Dermis blood vessel endothelial cell (primary cell): ENCODE measurements around the gene SLC9C2. TPM values are rescaled to one million over a fixed set of nuclear protein-coding genes. Genes with fewer than 3 reads are reported as not detected.
A peak's percentile ranks its signal among the peaks of the same experiment; 100 is the strongest.
"Not testable (repeated sequence)": the region's sequence is repeated elsewhere in the genome, so short reads cannot be mapped to it uniquely, and the experiment has no call there.

ENCODE experiments used
- DNase-seq: peaks from one replicate; pipeline ENCODE4 v3.0.0; 2010
- total RNA-seq: library from RNA; depleted of rRNA; stranded (reverse); fragments of >200 nt; gene quantifications from 2 replicates; pipeline ENCODE4 v1.2.3, GENCODE V29; 2014

SLC9C2 gene
- total RNA-seq, 1 donor from 2014 or later, result not detected

DNA sequence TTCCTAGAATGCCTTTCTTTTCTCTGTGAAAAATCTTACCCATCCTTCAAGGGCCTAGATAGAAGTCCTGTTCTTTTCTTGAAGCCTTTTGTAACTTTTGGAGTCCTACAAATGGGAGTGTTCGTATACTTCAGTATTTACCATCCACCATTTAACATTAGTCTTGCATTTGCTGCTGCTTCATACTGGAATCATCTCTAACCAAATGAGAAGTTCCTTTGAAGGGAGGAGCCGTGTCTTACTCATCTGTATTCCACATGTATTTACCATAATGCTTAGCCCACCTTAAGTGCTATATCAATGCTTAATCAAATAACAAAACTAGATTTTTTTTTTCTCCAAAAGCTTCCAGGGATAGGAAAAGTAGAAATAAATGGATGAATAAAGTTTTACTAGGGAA, 118.6 kb downstream of the SLC9C2 start:
- DNase-seq, result no peak

DNA sequence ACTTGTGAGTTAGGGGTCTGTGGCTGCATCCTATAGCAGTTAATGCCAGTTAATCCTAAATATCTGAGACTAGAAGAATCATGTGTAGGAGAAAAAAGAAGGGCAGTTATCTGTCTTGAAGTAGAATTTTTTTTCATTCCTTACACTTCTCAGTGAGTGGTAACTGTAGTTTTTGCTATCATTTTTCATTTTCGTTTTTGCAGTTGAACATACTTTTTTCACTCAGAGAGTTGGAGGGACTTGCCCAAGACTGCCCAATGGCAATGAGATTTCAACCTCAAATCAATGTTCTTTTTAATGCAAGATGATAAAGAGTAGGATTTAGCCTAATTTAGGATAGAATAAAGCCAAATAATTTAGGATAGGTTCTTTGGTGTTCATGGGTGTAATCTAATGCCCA, 120.2 kb downstream of the SLC9C2 start:
- no peak for DNase-seq

DNA sequence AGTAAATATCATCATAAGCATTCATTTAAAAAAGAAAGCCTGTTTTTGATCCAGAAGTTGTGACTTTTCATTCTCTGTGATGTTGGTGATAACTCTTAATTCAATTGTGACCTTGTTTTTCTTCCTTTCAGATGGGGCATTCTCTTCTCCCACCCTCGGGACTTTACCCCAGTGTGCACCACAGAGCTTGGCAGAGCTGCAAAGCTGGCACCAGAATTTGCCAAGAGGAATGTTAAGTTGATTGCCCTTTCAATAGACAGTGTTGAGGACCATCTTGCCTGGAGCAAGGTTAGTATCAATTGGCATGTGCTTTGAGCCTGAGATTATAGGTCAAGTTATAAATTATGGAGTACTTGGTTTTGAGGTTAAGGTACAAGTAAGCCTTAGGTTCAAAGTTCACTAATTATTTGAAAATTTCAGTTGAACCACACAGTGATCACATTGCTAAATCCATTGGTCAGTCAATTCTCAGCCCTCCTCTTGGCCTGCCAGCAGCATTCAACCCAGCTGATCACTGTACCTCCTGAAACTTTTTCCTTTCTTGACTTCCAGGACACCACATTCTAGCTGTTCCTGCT, 121.6 kb downstream of the SLC9C2 start:
- no peak for DNase-seq

DNA sequence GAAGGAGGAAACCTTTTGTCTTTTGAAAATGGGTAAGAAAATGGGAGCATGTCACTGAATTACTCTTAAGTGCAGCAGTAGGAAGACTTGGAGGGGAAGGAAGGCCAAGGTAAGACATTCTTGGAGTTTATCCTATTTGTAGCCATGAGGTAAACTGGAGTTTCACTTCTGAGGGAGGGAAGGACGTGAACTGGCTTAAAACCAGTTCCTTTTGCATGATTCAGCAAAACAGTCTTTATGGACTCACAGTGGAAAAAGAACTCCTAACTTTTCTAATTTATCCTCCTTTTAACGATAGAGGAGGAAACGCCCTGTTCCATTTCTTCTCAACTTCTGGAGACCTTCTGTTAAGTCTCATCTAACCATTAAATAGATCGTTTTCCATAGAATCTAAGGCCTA, 123.2 kb downstream of the SLC9C2 start:
- DNase-seq, result peak; percentile 5

DNA sequence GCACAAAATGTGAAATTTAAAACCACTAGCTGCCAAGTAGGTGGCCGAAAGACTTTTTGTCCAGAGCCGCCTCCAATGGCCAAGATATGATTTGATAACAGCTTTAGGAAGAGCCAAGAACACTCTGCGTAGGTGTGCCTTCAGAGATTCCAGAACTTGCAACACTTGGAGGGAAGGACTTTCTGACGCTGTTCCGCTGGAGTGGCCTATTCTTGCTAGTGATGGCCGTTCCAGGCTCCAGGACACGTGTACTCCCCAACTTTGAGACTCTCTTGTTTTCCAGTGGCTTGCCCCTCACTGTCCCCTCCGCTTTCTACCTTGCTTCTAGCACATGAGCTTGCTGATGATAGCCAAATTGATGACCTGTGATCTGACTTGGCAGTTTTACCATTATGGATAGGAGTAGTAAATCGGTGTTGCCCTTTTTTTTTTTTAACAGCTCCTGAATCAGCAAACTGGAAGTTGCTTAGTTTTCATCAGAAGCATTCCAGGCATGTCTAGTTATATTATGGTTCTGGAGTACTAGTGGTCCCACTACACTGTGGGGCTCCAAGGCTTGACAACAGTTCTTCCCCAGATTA, 124.7 kb downstream of the SLC9C2 start:
- DNase-seq, result peak; percentile 73

DNA sequence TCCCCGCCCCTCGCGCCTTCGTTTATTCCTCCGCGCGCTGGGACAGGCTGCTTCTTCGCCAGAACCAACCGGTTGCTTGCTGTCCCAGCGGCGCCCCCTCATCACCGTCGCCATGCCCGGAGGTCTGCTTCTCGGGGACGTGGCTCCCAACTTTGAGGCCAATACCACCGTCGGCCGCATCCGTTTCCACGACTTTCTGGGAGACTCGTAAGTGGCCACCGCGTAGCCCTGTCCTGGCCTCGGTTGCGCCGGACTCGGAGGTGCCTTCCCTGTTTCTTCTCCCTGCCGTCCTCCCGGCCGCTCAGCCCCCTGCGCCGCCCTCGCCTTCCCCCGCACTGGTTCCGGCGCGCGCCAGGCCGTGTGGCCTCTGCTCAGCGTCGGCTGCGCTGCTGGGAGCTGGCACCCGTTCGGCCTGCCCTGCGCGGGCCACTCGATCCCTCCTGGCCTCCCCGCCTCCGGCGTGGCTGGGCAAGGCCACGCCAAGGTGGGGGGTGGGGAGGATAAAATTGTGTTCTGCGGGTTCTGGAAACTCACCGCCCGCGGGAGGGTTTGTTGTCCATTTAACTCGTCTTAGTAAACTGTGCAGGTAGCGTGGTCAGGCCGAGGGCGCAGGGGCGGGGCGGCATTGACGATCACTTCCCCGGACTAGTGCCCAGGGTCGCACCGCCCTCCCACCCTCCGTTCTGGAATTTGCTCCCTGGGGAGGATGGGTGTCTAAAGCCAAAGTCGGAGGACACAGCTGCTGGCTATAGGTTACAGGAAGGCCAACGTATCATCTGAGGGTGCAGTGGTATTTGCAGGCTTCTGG, 125.4 kb downstream of the SLC9C2 start, which contains the start of gene PRDX6:
Gene PRDX6 (plus strand): TSS at position 50 of the 808 bp plus-strand sequence. CDS start 63 bp downstream, at position 113.
- DNase-seq, result peak; percentile 88

DNA sequence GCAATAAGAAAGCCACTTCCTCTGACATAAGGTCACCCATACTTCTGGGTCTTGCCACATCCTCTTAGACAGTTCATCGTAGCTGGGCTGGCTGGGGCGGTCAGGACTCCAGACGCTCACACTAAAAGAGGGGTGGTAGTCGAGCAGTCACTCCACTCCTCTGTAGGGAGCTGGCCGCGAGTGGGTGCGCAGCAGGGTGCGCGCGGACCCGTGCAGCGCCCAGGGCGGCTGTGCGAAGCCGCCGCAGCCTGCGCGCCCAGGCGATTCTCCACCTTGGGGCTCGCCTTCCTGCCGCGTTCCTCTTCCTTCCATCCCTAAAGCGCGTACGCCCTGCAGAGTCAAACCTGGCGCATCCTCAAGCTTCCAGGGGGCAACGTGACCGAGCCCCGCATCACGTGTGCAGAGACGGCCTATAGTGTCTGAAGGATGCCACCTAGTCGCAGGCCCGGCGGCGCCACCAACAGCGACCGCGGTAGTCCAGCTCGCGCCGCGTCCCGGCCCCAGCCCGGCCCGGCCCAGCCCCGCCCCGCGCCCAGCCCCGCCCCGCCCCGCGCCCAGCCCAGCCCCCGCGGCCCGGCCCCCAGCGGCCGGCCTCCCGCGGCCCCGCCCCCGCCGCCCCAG, 126.1 kb downstream of the SLC9C2 start:
- DNase-seq, result peak; percentile 86

DNA sequence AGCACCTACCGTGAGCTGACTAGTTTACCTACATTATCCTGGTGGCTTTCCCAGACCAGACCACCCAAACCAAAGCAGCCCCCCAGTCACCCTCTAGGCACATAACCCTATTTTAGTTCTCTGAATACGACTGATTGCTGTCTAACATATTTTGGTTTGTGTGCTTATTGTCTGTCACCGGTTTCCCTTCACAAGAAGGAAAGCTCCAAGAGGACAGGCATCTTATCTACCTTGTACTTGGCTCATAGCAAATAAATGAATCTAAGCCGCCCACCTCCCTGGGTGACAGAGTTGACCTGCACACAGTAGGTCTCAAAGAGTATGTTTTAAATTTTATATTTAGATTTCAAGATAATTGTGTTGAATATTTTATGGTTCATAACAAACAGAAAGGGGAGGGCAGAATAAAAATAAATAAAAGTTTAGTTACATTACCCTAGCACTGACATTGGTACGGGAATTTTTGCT, 126.6 kb downstream of the SLC9C2 start:
- DNase-seq, result peak; percentile 5

DNA sequence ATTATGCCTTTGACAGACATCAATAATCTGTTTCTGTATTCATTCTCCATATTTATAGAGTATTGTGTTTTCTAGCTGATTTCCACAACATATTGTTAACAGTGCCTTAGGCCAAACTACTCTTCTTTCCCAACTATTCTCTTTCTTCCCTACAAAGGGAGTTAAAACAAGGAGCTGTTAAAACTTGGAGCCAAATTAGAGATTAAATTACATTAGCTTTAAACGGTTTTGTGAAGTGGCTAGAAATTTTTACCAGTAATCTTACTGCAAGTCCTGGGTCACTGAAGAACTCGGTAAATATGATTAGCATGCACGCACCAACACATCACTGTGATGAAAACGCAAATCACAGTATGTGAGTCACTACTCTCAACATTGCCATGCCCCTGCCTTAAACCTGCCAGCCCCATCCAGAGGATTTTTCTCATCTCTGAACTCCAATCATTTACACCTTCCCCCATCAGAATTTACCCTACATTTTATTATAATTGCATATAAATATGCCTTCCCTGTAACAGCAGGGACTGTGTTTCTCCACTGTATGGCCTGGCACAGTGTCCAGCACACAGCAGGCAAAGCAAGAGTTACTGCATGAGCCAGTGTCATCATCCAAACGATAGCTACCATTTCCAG, 127.2 kb downstream of the SLC9C2 start:
- DNase-seq, result peak; percentile 36

DNA sequence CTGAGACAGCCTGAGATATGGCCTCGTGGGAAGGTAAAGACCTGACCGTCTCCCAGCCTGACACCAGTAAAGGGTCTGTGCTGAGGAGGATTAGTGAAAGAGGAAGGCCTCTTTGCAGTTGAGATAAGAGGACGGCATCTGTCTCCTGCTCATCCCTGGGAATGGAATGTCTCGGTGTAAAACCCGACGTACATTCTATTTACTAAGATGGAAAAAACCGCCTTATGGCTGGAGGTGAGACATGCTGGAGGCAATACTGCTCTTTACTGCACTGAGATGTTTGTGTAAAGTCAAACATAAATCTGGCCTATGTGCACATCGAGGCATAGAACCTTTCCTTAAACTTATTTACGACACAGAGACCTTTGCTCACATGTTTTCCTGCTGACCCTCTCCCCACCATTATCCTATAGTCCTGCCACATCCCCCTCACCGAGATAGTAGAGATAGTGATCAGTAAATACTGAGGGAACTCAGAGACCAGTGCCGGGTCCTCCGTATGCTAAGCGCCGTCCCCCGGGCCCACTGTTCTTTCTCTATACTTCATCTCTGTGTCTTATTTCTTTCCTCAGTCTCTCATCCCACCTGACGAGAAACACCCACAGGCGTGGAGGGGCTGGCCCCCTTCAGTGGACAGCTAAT, 128.0 kb downstream of the SLC9C2 start:
- DNase-seq, result not testable (repeated sequence)

DNA sequence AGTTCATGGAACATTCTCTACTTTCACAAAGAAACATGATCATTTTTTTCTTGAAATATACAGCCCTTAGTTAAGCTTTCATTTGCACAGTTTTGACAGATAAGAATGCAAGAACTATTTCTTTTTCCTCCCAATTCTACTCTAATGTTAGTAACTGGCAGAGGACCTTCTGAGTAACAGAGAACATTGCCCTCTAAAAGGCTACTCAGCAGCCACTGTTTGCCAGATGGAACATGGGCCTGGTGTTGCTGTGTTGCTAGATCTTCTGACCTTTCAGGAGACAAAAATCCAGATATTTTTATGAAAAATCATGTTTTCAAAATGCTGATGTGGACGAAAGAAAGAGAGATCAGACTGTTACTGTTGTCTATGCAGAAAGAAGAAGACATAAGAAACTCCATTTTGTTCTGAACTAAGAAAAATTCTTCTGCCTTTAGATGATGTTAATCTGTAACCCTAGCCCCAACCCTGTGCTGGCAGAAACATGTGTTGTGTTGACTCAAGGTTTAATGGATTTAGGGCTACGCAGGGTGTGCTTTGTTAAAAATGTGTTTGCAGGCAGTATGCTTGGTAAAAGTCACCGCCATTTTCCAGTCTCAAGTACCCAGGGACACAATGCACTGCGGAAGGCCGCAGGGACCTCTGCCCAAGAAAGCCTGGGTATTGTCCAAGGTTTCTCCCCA, 128.6 kb downstream of the SLC9C2 start:
- DNase-seq, result no peak

DNA sequence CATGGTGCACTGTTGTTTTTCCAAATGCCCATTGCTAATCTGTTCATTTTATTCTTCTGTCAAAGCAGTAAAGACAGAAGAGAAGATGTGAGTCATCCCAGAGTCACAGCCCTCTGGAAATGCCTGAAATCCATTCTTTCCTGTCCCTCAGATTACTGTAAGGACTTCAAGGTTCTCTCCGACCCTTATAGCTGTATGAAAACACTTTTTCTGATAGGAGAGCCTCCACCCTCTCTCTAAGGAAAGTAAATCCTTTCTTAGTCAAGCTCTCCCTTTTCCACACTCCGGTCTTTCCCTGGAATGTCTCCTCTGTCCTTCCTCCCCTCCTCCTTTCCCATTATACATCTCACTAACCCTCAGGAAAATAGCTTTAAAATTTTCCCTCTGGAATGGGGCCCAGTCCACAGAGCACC, 129.3 kb downstream of the SLC9C2 start:
- peak; percentile 77 for DNase-seq

DNA sequence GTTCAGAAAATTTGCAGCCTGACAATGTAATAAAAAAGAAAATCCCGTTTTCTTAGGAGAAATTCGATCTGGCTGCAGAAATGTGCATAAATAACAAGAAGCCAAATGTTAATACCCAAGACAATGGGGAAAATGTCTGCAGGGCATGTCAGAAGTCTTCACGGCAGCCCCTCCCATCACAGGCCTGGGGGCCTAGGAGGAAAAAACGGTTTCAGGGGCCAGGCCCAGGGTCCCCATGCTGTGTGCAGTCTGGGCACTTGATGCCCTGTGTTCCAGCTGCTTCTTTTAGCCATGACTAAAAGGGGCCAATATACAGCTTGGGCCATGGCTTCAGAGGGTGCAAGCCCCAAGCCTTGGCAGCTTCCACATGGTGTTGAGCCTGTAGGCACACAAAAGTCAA, 132.3 kb downstream of the SLC9C2 start:
- no peak for DNase-seq

DNA sequence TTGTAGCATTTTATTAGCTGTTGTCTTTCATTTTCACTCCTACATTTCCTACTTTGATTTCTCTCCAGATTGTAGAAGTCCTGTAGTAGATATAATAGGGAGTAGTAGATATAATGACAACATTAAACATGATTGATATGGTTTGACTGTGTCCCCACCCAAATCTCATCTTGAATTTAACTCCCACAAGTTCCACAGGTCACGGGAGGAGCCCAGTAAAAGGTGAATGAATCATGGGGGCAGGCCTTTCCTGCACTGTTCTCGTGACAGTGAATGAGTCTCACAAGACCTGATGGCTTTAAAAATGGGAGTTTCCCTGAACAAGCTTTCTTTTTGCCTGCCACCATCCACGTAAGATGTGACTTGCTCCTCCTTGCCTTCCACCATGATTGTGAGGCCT, 133.2 kb downstream of the SLC9C2 start:
- DNase-seq, result no peak

DNA sequence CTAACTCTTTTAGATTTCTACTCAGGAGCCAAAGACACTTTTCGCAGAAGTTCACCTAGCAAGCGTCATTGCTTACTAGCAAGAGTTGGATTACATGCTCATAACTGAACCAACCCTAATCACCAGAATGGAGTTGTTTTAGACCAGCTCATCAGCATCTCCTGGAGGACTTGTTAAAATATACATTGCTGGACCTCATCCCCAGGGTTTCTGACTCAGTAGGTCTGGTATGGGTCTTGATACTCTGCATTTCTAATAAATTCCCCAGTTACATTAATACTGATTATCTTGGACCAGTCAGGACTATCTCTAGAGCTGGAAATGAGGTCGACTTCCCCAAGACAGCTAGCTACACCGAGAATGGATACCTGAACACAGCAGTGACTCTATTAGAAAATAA, 135.4 kb downstream of the SLC9C2 start:
- DNase-seq, result no peak

DNA sequence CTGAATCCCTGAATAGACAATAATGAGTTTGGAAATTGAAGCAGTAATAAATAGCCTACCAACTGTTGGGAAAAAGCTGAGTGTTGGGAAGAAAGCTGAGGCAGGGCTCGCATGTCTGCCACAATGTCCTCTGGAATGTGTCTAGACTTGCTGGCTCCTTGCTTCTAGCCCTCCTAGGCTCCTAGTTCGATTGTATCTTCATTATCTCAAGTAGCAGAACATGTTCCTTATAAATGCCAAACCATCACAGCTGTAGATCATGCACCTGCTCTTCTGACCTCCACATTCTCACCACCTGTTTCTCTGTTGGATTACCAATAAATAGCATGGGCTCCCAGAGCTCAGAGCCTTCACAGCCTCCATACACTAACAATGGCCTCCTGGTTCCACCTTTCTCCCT, 138.7 kb downstream of the SLC9C2 start:
- DNase-seq, result not testable (repeated sequence)

DNA sequence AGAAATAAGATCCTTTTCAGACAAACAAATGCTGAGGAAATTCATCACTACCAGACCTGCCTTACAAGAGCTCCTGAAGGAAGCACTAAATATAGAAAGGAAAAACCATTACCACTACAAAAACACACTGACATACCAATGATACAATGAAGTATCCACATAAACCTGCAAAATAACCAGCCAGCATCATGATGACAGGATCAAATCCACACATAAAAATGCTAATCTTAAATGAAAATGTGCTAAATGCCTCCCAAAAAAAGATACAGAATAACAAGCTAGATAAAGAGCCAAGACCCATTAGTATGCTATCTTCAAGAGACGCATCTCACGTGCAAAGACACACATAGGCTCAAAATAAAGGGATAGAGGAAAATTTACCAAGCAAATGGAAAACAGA, 140.2 kb downstream of the SLC9C2 start:
- DNase-seq, result not testable (repeated sequence)

DNA sequence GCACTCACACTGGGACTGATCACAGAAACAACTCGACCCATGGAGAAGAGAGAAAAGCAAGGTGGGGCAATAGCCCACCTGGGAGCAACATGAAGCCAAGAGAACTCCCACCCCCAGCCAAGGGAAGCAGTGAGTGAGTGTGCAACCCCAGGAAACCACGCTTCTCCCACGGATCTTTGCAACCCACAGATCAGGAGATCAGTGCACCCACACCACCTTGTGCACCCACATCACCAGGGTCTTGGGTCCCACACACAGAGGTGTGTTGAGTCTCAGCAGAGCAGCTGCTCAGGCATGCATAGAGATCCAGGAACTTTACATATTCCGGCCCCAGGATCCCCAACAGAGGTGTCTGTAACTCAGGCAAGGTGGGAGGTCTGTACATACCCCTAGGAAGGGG, 143.0 kb downstream of the SLC9C2 start:
- DNase-seq, result no peak

DNA sequence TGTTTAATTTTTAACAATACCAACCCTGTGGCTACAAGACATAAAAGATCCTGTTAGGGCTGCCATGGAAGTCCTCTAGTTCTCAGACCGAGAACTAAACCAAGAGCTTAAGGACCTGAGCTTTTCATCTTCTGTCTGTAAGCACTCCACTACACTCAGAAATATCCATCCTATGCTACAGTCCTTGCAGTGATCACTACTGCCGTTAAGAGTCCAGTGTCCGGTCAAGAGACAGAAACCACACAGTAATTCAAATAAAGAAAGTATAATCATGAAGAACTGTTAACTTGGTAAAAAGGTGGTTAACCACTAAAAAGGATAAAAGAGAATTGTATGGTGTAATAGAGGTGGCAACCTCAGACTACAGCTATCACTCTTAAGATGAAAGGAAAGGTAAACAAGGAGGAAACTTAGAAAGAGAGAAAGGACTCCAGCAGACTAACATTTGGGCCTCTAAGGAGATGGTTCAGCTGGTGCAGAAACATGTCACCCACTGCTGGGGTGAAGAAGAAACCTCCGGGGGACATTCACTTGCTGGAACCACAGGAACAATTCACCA, 147.8 kb downstream of the SLC9C2 start:
- no peak for DNase-seq

DNA sequence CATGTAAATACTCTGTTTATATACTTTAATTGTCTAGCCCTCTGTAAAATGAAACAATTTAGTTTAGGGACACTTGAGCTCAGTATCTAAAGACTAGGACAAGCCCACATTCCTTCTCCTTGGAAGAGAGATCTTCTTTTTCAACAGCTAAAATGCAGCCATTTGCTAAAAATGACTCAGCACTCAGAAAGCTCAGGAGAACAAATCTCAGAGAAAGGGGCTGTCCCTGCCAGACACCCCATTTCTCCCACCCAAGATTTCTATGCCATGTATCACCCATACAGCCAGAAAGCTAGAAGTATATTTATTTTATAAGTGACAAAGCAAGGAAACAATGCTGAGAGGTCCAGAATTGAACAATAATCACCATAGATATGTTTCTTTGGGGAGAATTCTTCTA, 148.9 kb downstream of the SLC9C2 start:
- no peak for DNase-seq

DNA sequence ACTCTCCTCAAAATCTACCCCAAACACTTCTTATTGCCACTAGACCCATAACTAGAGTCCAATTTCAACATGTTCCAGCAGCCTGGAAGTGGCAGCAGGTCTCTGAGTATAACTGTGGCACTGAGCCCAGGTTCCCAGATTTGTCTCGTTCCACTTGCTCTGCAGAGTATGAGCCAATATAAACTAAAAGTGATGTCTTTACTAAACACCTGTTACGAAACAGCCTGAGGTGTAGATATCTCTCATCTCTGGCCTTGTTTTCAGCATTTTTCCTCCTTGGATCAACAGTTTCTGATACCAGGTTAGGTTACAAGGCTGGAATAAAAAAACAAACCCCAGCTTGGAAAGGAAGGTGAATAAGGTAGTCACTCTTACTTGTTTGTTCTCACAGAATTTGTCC, 150.9 kb downstream of the SLC9C2 start:
- no peak for DNase-seq
